Loucy (cell line): ENCODE measurements around the gene JAGN1.
"Not testable (repeated sequence)": the region's sequence is repeated elsewhere in the genome, so short reads cannot be mapped to it uniquely, and the experiment has no call there.

ENCODE experiments used
- H2AFZ ChIP-seq: fragments of 200-600 bp; sonication (generic); 2 replicates; pipeline ENCODE4 v1.6.0; 2016; ENCODE audit warnings: antibody characterized with exemption, mild to moderate bottlenecking, low read length, moderate library complexity
- H3F3A ChIP-seq: fragments of 200-600 bp; 2 replicates; pipeline ENCODE4 v1.6.0; 2016; ENCODE audit warnings: antibody characterized with exemption, low read depth, mild to moderate bottlenecking
- H3K27me3 ChIP-seq: fragments of 200-600 bp; sonication (generic); 2 replicates; pipeline ENCODE4 v1.6.1; 2014; ENCODE audit warnings: low read length, mild to moderate bottlenecking; ENCODE audit not compliant: insufficient read depth, poor library complexity, severe bottlenecking
- H3K36me3 ChIP-seq: fragments of 200-600 bp; sonication (generic); 2 replicates; pipeline ENCODE4 v1.6.1; 2016; ENCODE audit warnings: low read length; ENCODE audit not compliant: insufficient read depth
- H3K4me1 ChIP-seq: fragments of 200-600 bp; sonication (generic); 2 replicates; pipeline ENCODE4 v1.5.1; 2014; ENCODE audit warnings: low read length, mild to moderate bottlenecking; ENCODE audit not compliant: insufficient read depth, poor library complexity, severe bottlenecking
- H3K4me2 ChIP-seq: fragments of 200-600 bp; sonication (generic); 2 replicates; pipeline ENCODE4 v1.6.0; 2014; ENCODE audit warnings: antibody characterized with exemption, low read length, low read depth, mild to moderate bottlenecking; ENCODE audit not compliant: poor library complexity, severe bottlenecking
- H3K4me3 ChIP-seq: fragments of 200-600 bp; sonication (generic); 2 replicates; pipeline ENCODE4 v1.5.1; 2014; ENCODE audit warnings: low read length, mild to moderate bottlenecking, mixed read lengths; ENCODE audit not compliant: poor library complexity, severe bottlenecking
- H3K79me2 ChIP-seq: fragments of 200-600 bp; sonication (generic); 2 replicates; pipeline ENCODE4 v1.6.1; 2014; ENCODE audit warnings: low read length; ENCODE audit not compliant: insufficient read depth
- H3K9ac ChIP-seq: fragments of 200-600 bp; sonication (generic); 2 replicates; pipeline ENCODE4 v1.6.0; 2014; ENCODE audit warnings: mild to moderate bottlenecking, low read depth, low read length, moderate library complexity; ENCODE audit not compliant: poor library complexity, severe bottlenecking
- H3K9me2 ChIP-seq: fragments of 200-600 bp; sonication (generic); replicated peaks from 2 replicates; pipeline ENCODE4 v1.6.1; 2016; ENCODE audit warnings: low read depth, low read length, mixed read lengths
- H3K9me3 ChIP-seq: fragments of 200-600 bp; sonication (generic); 2 replicates; pipeline ENCODE4 v1.6.1; 2014; ENCODE audit warnings: mild to moderate bottlenecking, antibody characterized with exemption, low read length, low read depth; ENCODE audit not compliant: insufficient read depth
- H4K20me1 ChIP-seq: fragments of 200-600 bp; sonication (generic); 2 replicates; pipeline ENCODE4 v1.6.0; 2014; ENCODE audit warnings: antibody characterized with exemption, low read length, mild to moderate bottlenecking; ENCODE audit not compliant: insufficient read depth, poor library complexity, severe bottlenecking
- EZH2phosphoT487 ChIP-seq: fragments of 200-600 bp; IDR thresholded peaks from 2 replicates; pipeline ENCODE4 v1.6.1; 2018; ENCODE audit warnings: antibody characterized with exemption, mild to moderate bottlenecking, moderate library complexity, borderline replicate concordance
- TF ChIP-seq, protein P1 (sequence below): fragments of 200-600 bp; sonication (generic); conservative IDR thresholded peaks from 2 replicates; pipeline ENCODE4 v1.5.1; 2014; ENCODE audit warnings: mild to moderate bottlenecking, antibody characterized with exemption, low read length

JAGN1 gene

DNA sequence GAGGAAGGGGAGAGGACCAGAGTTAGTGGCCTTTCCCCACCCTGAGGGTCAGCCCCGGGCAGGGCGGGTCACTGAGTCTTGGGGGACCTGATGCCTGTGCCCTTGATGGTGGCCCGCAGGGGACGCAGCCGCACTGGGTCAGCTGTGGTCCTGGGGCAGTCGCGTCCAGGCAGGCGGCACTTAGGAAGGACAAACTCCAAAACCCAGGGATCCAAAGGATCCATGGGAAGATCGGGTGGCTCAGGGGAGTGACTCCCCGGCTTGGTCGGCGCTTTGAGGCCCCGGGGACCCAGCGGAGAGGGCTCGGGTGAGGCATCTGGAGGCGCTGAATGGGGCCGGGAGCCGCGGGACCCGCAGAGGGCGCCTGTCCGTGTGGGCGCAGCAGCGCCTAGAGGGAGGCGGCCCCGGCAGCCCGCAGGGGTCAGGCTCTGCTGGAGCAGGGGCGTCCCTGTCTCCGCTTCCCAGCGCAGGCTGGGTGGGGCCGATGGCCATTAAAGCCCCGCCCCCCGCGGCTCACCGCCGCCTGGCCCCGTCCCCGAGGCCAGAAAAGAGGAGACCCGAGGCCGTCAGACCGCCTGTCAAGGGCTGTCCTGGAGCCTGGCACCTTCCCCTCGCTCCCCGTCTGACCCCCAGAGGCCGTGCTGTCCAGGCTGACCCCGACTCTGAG, 27.9 kb upstream of the JAGN1 start:
- H3K4me2 ChIP-seq, result no peak overlapping the region
- H3K4me3 ChIP-seq, result no peak overlapping the region
- H2AFZ ChIP-seq, result no peak overlapping the region
- H3K9ac ChIP-seq, result no peak overlapping the region
- H3K27me3 ChIP-seq, result no peaks in the 10 kb centered on the region
- no peaks in the 10 kb centered on the region for H3K9me3 ChIP-seq
- TF ChIP-seq EZH2phosphoT487, result no peak
- TF ChIP-seq, protein P1, sequence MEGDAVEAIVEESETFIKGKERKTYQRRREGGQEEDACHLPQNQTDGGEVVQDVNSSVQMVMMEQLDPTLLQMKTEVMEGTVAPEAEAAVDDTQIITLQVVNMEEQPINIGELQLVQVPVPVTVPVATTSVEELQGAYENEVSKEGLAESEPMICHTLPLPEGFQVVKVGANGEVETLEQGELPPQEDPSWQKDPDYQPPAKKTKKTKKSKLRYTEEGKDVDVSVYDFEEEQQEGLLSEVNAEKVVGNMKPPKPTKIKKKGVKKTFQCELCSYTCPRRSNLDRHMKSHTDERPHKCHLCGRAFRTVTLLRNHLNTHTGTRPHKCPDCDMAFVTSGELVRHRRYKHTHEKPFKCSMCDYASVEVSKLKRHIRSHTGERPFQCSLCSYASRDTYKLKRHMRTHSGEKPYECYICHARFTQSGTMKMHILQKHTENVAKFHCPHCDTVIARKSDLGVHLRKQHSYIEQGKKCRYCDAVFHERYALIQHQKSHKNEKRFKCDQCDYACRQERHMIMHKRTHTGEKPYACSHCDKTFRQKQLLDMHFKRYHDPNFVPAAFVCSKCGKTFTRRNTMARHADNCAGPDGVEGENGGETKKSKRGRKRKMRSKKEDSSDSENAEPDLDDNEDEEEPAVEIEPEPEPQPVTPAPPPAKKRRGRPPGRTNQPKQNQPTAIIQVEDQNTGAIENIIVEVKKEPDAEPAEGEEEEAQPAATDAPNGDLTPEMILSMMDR, result no peak
- H3K4me1 ChIP-seq, result peaks cover 8% of the 10 kb centered on the region
- H3F3A ChIP-seq, result no peaks in the 10 kb centered on the region
- H3K36me3 ChIP-seq, result no peaks in the 10 kb centered on the region
- no peaks in the 10 kb centered on the region for H3K79me2 ChIP-seq
- no peaks in the 10 kb centered on the region for H3K9me2 ChIP-seq
- no peaks in the 10 kb centered on the region for H4K20me1 ChIP-seq

GRCh38 chr3:9863058-9863772, 27.2 kb upstream of the JAGN1 start:
- Histone ChIP-seq H4K20me1 (no peaks in the 10 kb centered on the region), H3K79me2 (no peaks in the 10 kb centered on the region), H3K4me3 (no peak overlapping the region), H3K27me3 (no peaks in the 10 kb centered on the region), H3K9ac (no peak overlapping the region), H2AFZ (no peak overlapping the region), H3K4me1 (peaks cover 8% of the 10 kb centered on the region), H3K4me2 (no peak overlapping the region), H3F3A (no peaks in the 10 kb centered on the region), H3K9me2 (no peaks in the 10 kb centered on the region), H3K9me3 (no peaks in the 10 kb centered on the region), H3K36me3 (no peaks in the 10 kb centered on the region)
- no peak for TF ChIP-seq EZH2phosphoT487
- TF ChIP-seq, protein P1, result no peak

GRCh38 chr3:9864200-9864927, 26.0 kb upstream of the JAGN1 start:
- H3K27me3 ChIP-seq, result no peaks in the 10 kb centered on the region
- H3K4me2 ChIP-seq, result no peak overlapping the region
- TF ChIP-seq EZH2phosphoT487, result no peak
- TF ChIP-seq, protein P1, result no peak
- H3K4me1 ChIP-seq, result peaks cover 8% of the 10 kb centered on the region
- H3K79me2 ChIP-seq, result no peaks in the 10 kb centered on the region
- H4K20me1 ChIP-seq, result no peaks in the 10 kb centered on the region
- H3K4me3 ChIP-seq, result no peak overlapping the region
- H3K36me3 ChIP-seq, result no peaks in the 10 kb centered on the region
- H3K9me2 ChIP-seq, result no peaks in the 10 kb centered on the region
- H3K9ac ChIP-seq, result no peak overlapping the region
- H3F3A ChIP-seq, result no peaks in the 10 kb centered on the region
- H3K9me3 ChIP-seq, result no peaks in the 10 kb centered on the region
- H2AFZ ChIP-seq, result no peak overlapping the region

- H3K27me3 ChIP-seq, H3K4me1 ChIP-seq, H3K36me3 ChIP-seq, H3K79me2 ChIP-seq, H3K9me2 ChIP-seq, H4K20me1 ChIP-seq, H3K4me3 ChIP-seq, H3K9ac ChIP-seq, H3K4me2 ChIP-seq, H2AFZ ChIP-seq, H3F3A ChIP-seq, H3K9me3 ChIP-seq: not testable (repeated sequence)
These were observed 25.2 kb upstream of the JAGN1 start for GRCh38 chr3:9865125-9865637.
